Astrocyte of the spinal cord (primary cell): ENCODE data around the gene TUT4.

Experiments used
- DNase-seq: peaks from one replicate; pipeline ENCODE4 v3.0.0; 2011; ENCODE audit warnings: low read depth, low spot score
- H3K4me3 ChIP-seq: 2 replicates; pipeline ENCODE4 v1.5.1; 2011; ENCODE audit warnings: low read depth, mild to moderate bottlenecking, low read length, moderate library complexity
- in situ Hi-C: cut with HindIII; loops from 2 replicates; pipeline ENCODE4 v1.10.0; 2017; ENCODE audit warnings: low sequenced_read_pairs
- TF ChIP-seq, protein P1 (sequence below): IDR thresholded peaks from 2 replicates; pipeline ENCODE4 v1.5.1; 2012; ENCODE audit warnings: low read depth, mild to moderate bottlenecking, low read length, inconsistent platforms

TUT4 gene

GRCh38 chr1:52472384-52472783, 80.5 kb downstream of the TUT4 start:
- no peak overlapping the region for H3K4me3 ChIP-seq
- DNase-seq, result no peak
- TF ChIP-seq, protein P1, sequence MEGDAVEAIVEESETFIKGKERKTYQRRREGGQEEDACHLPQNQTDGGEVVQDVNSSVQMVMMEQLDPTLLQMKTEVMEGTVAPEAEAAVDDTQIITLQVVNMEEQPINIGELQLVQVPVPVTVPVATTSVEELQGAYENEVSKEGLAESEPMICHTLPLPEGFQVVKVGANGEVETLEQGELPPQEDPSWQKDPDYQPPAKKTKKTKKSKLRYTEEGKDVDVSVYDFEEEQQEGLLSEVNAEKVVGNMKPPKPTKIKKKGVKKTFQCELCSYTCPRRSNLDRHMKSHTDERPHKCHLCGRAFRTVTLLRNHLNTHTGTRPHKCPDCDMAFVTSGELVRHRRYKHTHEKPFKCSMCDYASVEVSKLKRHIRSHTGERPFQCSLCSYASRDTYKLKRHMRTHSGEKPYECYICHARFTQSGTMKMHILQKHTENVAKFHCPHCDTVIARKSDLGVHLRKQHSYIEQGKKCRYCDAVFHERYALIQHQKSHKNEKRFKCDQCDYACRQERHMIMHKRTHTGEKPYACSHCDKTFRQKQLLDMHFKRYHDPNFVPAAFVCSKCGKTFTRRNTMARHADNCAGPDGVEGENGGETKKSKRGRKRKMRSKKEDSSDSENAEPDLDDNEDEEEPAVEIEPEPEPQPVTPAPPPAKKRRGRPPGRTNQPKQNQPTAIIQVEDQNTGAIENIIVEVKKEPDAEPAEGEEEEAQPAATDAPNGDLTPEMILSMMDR, result no peak
- in situ Hi-C loops, result no loop called here

DNA sequence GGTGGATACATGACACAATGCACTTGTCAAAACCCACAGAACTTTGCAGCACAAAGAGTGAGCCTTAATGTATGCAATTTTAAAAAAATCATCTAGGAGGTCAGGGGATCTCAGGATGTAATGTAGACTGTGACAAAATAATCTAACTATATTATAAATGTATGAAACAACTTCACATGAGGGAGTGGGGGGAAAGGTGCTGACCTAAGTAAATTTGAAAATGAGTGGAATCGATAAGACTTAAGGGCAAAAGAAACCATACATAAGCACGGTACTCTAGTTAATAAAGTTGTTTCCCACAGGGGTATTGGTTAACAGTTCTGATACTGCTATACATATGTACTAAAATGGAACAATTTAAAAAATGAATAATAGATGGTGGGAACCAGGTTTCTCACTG, 83.8 kb downstream of the TUT4 start:
- TF ChIP-seq, protein P1, result no peak
- in situ Hi-C loops, result no loop called here
- DNase-seq, result no peak

DNA sequence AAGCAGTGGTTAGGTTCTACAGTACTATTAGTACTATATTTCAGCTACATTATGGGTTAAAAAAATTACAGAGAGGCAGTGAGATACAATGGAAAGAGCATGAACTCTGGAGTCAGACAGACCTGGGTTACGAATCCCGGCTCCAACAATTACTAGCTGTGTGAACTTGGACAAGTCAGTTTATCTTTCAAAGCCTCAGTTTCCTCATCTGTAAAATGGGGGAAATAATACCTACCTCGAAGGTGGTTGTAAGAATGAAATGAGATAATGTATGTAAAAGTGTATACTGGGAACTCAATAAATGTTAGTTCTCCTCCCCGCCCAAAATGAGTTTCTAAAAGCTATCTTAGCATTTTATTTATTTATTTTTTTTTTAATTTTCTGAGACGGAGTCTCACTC, 89.0 kb downstream of the TUT4 start:
- no peak for DNase-seq
- in situ Hi-C loops, result no loop called here
- H3K4me3 ChIP-seq, result no peak overlapping the region
- TF ChIP-seq, protein P1, result no peak

More for the DNA sequence above, 83.8 kb downstream of the TUT4 start:
- H3K4me3 ChIP-seq, result no peak overlapping the region

- TF ChIP-seq, protein P1, result no peak
- no peak overlapping the region for H3K4me3 ChIP-seq
- in situ Hi-C loops, result no loop called here
- no peak for DNase-seq
Measured at GRCh38 chr1:52461821-52462220, 91.1 kb downstream of the TUT4 start.

GRCh38 chr1:52460694-52461093, 92.2 kb downstream of the TUT4 start:
- no peak overlapping the region for H3K4me3 ChIP-seq
- in situ Hi-C loops, result no loop called here
- TF ChIP-seq, protein P1, result no peak
- no peak for DNase-seq

DNA sequence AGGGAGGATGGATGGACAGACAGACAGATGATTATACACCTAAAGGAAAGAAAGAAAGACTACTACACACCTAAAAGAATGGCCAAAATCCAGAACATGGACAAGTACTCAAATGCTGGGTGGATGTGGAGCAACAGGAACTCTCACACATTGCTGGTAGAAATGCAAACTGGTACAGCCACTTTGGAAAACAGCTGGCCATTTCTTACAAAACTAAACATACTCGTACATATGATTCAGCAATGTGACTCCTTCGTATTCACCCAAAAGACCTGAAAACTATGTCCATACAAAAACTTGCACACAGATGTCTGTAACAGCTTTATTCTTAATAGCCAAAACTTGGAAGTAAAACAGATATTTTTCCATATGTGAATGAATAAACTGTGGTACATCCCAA, 97.2 kb downstream of the TUT4 start:
- TF ChIP-seq, protein P1, result no peak
- DNase-seq, result no peak
- H3K4me3 ChIP-seq, result no peak overlapping the region
- in situ Hi-C loops, result no loop called here

DNA sequence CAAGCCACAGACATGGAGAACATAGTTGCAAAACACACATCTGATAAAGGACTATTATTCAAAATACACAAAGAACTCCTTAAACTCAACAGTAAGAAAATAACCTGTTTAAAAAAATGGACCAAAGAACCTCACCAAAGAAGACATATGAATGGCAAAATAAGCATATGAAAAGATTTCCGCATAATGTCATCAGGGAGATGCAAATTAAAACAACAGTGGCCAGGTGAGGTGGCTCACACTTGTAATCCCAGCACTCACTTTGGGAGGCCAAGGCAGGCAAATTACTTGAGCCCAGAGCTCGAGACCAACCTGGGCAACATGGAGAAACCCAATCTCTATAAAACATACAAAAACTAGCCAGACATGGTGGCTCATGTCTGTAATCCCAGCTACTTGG, 98.1 kb downstream of the TUT4 start:
- H3K4me3 ChIP-seq, result no peak overlapping the region
- in situ Hi-C loops, result no loop called here
- DNase-seq, result no peak
- TF ChIP-seq, protein P1, result no peak
